HK-2 (cell line): ENCODE results near the gene CACNA1I.

Experiments
- DNase-seq: peaks from one replicate; pipeline ENCODE4 v3.0.0-alpha.2; 2018; ENCODE audit not compliant: unreplicated experiment

Gene CACNA1I

GRCh38 chr22:39597236-39597869 lies 26.8 kb downstream of the CACNA1I start:
- no peak for DNase-seq

- no peak for DNase-seq
Observed at GRCh38 chr22:39598017-39598965, 27.7 kb downstream of the CACNA1I start.

GRCh38 chr22:39600491-39601179 lies 30.1 kb downstream of the CACNA1I start:
- DNase-seq = no peak

GRCh38 chr22:39601180-39601535 lies 30.6 kb downstream of the CACNA1I start:
- DNase-seq = no peak

DNA sequence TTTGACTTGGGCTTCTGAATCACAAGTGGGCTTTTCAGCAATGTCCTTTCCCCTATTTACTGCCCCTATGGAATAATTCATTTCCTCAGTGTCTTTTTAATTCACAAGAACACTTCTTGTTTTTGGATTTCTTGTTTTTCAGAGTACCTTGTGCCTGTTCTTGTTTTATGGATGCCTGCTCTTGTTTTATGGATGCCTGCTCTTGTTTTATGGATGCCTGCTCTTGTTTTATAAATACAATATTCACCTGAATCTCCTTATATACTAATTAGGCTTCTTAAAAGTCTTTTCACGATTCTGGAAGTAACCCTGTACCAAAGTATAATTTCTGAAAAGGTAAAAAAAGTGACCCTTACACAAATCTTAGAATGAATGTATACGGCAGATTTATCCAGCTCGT lies 32.8 kb downstream of the CACNA1I start:
- DNase-seq = no peak

DNA sequence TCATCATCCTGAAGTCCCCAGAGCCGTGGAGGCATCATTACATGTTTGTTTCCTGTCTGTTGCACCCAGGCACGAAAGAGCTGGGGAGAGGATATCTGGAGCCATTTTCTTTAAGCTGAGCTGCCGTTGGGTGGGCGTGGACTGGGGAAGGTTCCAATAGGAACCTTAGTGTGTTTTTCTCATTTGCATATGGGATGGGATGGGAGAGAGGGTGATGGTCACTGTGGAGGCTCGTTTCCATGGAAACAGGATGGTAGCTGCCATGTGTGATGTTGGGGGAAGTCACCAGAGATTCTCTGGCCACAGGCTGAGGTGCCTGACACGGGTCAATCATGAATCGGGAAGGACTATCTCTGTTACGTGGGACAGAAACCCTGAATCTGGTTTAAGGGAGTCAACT lies 39.7 kb downstream of the CACNA1I start:
- DNase-seq = no peak

GRCh38 chr22:39610766-39611165 lies 40.2 kb downstream of the CACNA1I start:
- DNase-seq = no peak

DNA sequence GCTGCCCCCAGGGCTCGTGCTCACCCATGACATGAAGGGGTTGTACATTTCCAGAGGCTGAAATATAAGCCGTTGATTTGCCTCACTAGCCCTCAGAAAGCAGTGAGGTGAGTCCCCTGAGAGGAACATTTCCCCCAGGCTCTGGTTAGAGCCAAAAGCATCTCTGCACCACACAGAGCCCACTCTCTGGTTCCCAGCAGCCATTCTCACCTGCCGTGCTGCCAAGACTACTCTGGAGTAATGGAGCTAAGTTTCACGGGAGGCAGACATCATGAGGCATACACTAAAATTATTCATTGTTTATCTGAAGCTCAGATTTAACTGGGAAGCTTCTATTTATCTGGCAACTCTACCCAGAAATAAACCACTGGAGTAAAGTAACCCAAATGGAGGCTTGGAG lies 40.8 kb downstream of the CACNA1I start:
- DNase-seq = no peak

DNA sequence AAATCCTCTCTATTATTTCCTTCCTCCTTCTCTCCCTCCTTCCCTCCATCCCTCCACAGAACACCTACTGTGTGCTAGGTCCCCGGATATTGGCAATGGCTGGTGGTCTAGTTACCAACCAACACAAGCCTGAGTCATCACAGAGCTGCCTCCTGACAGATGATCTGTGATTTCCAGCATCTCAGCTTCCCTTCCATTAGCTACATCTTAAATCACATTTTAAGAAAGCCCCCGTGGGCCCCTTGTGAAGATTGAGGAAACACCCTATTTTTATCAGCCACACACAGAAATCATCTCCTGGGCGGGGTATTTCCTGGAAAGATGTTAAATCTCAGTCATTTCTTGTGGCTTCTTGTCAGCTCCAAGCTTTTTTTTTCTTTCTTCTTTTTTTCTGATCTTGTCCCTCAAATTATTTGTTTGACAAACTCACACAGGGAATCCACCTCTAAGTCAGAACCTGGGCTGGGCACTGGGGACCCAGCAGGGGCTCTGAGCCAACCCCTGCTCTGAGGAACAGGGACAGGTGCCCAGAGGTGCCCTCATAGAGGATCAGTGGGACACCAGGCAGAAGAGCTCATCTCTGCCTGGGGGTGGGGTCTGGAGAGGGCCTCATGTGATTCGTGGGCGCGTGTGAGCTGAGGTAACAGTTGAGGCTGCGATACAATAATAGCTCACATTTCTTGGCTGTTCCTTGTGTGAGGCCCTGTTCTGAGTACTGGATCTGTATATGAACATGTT lies 42.4 kb downstream of the CACNA1I start:
- no peak for DNase-seq

DNA sequence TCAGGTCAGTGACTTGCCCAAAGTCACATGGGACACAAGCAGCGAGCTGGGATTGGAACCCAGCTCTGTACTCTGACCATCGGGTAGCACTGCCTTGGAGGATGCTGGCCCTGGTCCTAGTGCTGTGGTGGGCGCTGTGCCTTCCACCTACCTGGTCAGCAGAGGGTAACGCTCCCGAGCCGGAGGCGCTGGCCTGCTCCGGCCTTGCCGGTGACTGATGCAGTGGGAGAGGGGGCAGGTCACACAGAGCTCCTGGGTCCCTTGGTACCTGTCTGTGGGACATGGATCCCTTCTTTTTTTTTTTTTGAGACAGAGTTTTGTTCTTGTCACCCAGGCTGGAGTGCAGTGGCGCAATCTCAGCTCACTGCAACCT lies 43.0 kb downstream of the CACNA1I start:
- DNase-seq = no peak

DNA sequence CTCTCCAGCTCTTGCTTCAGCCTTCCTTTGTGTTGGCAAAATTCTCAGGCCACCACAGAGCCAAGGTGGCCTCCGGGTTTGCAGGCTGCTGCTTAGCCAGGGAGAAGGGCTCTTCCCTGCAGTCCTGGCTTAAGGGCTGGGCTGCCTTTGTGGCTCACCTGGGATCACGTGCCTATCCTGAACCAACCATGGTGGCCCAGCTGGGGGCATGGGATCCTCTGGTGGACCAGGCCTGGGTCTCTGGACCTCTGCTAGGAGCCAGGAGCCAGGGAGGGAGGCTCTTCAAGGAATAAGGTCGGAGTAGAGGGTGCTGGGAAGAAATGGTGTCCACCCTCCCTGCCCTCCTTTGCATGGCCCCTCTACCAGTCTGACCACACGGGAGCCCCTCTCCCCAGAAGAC lies 43.9 kb downstream of the CACNA1I start:
- DNase-seq = no peak

GRCh38 chr22:39616051-39616450 lies 45.5 kb downstream of the CACNA1I start:
- no peak for DNase-seq

- DNase-seq = no peak
Observed at GRCh38 chr22:39616781-39617180, 46.2 kb downstream of the CACNA1I start.

- no peak for DNase-seq
Observed at GRCh38 chr22:39617342-39617741, 46.8 kb downstream of the CACNA1I start.

DNA sequence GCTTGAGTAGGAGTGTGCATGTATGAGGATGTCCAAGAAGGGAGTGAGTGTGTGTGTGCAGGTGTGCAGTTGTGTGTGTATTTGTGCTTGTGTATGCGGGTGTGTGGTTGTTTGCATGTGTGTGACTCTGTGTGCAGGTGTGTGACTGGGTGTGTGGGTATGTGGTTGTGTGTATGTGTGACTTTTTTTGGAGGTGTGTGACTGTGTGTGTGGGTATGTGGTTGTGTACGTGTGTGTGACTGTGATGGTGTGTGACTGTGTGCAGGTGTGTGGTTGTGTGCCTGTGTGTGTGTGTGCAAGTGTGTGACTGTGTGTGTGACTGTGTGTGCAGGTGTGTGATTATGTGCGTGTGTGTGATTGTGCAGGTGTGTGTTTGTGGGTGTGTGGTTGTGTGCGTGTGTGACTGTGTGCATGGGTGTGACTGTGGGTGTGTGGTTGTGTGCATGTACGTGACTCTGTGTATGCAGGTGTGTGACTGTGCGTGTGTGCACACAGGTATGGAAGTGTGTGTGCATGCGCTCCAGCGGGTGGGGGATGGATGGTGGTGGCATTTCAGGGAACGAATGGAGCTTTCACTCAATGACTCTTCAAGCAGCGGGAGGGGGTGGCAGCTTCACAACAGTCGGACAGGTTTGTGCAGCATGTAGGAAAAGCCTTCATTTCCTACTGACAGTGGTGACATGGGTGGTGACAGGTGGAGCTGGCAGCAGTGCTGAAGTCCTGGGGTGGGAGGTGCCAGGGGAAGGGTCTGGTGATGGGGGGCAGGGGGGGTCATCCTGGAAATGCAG lies 47.6 kb downstream of the CACNA1I start:
- DNase-seq = no peak

DNA sequence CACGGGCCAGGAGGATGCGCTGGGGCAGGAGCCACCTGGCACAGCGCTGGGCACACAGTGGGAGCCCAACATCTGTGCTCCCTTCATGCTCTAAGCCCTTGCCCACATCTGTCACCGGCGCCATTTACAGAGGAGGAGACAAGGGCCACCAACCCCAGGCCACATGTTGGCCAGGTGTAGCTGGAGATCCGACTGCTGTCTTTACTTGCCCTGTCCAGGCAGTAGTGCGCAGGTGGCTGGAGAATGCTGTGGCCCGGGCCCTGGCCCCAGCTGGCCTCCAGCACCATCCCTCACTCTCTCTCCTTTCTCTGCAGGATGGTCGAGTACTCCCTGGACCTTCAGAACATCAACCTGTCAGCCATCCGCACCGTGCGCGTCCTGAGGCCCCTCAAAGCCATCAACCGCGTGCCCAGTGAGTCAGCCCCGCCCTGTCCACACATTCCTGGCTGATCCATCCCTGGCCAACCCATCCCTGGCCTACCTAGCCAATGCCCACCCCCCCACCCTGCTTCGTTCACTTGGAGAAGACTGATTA lies 48.5 kb downstream of the CACNA1I start:
- no peak for DNase-seq

DNA sequence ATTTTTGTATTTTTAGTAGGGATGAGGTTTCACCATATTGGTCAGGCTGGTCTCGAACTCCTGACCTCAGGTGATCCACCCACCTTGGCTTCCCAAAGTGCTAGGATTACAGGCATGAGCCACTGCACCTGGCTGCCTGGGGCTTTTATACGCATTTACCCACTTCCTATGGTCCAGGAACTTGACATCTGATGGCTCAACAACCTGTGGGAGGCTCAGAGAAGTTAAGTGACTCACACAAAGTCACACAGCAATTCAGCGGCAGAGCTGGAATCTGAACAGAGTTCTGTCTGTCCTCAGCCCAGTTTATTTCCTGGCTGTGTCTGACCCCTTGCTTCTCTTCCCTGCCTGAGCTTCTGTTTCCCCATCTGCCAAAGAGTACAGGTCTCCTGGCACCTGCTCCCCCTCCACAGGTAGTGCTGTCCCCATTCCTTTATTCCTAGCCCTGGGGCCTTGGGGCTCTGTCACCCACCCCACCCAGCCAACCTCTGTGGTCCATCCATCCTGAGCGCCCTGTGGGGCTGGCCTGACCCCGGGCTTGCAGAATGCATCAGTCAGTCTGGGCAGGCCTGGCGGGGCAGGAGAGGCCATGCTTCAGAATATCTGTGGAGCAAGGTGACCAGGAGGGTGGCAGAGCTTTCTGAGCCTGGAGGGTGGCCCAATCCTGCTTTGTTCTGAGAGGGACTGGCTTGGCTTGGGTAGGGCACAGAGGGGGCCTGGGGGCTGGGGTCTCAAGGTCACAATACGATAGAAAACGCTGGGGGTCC lies 50.6 kb downstream of the CACNA1I start:
- no peak for DNase-seq

GRCh38 chr22:39621826-39622225 lies 51.3 kb downstream of the CACNA1I start:
- no peak for DNase-seq

DNA sequence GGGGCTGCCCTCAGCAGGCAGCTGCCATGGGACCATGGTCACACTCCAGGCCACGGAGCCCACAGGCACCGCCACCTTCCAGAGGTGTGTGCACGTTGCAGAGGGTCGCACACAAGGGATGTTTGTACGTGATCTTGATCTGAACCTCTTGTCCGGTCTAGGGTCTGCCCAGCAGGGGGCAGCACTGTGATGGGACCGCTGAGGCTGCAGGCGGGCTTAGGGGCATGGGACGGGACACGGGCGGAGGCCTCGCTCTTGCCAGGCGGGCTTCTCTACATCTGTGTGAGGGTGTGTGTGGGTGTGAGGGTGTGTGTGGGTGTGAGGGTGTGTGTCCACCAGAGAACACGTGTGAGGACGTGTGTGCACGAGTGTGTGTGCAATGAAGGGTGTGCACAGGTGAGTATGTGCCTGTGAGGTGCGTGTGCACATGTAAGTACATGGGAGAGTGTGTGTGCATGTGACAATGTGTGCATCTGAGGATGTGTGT lies 52.4 kb downstream of the CACNA1I start:
- peak; percentile 14 for DNase-seq
